Endothelial cell (in vitro differentiated cells): Measurements from ENCODE around the gene BCKDHA. TPM values are rescaled to one million over a fixed set of nuclear protein-coding genes. Genes with fewer than 3 reads are reported as not detected.
A peak's percentile ranks its signal among the peaks of the same experiment; 100 is the strongest.

ENCODE experiments used
- DNase-seq: peaks from one replicate; pipeline ENCODE4 v3.0.0; 2021; ENCODE audit warnings: low spot score
- H3K27ac Mint-ChIP-seq: one replicate; pipeline ENCODE4 v1.8.0; 2021; ENCODE audit warnings: mixed read lengths, inconsistent platforms; ENCODE audit not compliant: unreplicated experiment
- H3K27me3 Mint-ChIP-seq: one replicate; pipeline ENCODE4 v1.8.0; 2021; ENCODE audit warnings: mild to moderate bottlenecking, moderate library complexity, mixed read lengths, inconsistent platforms; ENCODE audit not compliant: unreplicated experiment
- H3K36me3 Mint-ChIP-seq: one replicate; pipeline ENCODE4 v1.8.0; 2021; ENCODE audit warnings: mild to moderate bottlenecking, low read depth, mixed read lengths, inconsistent platforms; ENCODE audit not compliant: unreplicated experiment
- H3K4me1 Mint-ChIP-seq: one replicate; pipeline ENCODE4 v1.8.0; 2021; ENCODE audit warnings: mild to moderate bottlenecking, mixed read lengths, inconsistent platforms; ENCODE audit not compliant: unreplicated experiment
- H3K4me3 Mint-ChIP-seq: one replicate; pipeline ENCODE4 v1.8.0; 2021; ENCODE audit warnings: mild to moderate bottlenecking, mixed read lengths, inconsistent platforms; ENCODE audit not compliant: unreplicated experiment
- H3K9me3 Mint-ChIP-seq: one replicate; pipeline ENCODE4 v1.8.0; 2021; ENCODE audit warnings: mixed read lengths, inconsistent platforms; ENCODE audit not compliant: unreplicated experiment
- CTCF ChIP-seq: fragments of 200-600 bp; sonication (generic); IDR thresholded peaks from one replicate; pipeline ENCODE4 v1.5.0; 2021; ENCODE audit warnings: antibody characterized with exemption; ENCODE audit not compliant: unreplicated experiment
- total RNA-seq: library from RNA; stranded (reverse); fragmentation: NEBNext Ultra II Directional; extraction: Animal tissue kit (Norgen Biotek cat#: 25700); gene quantifications from one replicate; pipeline ENCODE4 v1.2.1, GENCODE V29; 2021; ENCODE audit not compliant: unreplicated experiment

BCKDHA gene
- total RNA-seq, 1 donor from 2014 or later: 25.0 TPM

DNA sequence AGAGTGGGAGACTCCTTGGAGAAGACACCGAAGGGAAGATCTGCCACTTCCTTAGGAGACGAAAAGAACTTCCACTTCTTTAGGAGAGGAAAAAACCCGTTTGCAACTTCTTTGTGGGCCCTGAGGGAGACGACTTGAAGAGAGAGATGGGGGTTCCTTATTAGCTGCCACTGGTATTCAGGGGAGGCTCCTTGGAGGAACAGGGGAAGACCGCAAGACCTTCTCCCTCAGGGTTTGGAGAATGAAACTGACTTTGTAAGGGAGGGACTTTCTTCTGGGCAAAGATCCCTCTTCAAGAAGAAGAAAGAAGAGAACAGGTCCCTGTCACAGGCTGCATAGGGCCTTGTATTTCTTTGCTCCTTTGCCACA, 416 bp downstream of the BCKDHA start:
- Mint-ChIP-seq H3K9me3 (no peaks in the 10 kb centered on the region), H3K4me1 (peaks cover 44% of the 10 kb centered on the region), H3K4me3 (peak overlapping the region; percentile 97), H3K27me3 (peaks cover 5% of the 10 kb centered on the region), H3K27ac (peak overlapping the region; percentile 98), H3K36me3 (peaks cover 3% of the 10 kb centered on the region)
- TF ChIP-seq CTCF: no peak
- DNase-seq: no peak

DNA sequence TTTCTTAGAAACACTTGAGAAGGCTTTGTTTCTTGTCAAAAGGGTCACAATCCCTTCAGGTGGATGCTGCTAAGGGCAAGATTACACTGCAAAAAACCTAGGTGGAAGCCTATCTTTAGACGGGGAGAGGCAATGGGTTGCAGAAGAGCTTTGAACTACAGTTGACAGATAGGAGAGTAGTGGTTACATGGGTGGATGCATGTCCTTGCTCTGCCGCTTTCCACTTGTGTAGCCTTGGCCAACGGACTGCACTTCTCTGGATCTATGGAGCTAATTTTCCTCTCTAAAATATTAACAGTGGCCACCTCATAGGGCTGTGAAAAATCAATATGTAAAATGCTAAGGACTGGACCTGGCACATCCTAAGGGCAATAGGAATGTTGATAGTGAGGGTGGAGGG, 980 bp downstream of the BCKDHA start:
- Mint-ChIP-seq H3K4me1 (peaks cover 45% of the 10 kb centered on the region), H3K9me3 (no peaks in the 10 kb centered on the region), H3K36me3 (peaks cover 3% of the 10 kb centered on the region), H3K27ac (peak overlapping the region; percentile 64), H3K4me3 (peak overlapping the region; percentile 97), H3K27me3 (peaks cover 5% of the 10 kb centered on the region)
- TF ChIP-seq CTCF: no peak
- no peak for DNase-seq

DNA sequence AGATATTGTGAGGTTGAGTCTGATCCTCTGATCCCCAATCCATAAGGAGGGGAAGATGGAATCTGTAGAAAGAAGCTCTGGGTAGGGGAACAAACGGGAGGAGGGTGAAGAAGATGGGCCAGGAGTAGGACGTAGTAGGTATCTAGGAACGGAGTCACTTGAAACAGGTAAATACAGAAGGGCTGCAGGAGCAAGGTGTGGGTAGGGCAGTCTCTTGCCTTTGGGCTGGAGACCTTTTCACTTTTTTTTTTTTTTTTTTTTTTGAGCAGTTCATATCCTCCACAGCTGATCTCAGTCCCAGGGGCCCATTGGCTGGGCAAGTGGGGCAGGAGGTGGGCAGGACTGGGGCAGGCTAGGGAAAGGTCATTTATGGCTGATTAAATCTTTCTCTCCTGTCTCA, 1.5 kb downstream of the BCKDHA start:
- Mint-ChIP-seq H3K27me3 (peaks cover 7% of the 10 kb centered on the region), H3K27ac (peak overlapping the region; percentile 64), H3K9me3 (no peaks in the 10 kb centered on the region), H3K36me3 (peaks cover 3% of the 10 kb centered on the region), H3K4me1 (peaks cover 45% of the 10 kb centered on the region), H3K4me3 (peak overlapping the region; percentile 34)
- TF ChIP-seq CTCF: no peak
- no peak for DNase-seq

DNA sequence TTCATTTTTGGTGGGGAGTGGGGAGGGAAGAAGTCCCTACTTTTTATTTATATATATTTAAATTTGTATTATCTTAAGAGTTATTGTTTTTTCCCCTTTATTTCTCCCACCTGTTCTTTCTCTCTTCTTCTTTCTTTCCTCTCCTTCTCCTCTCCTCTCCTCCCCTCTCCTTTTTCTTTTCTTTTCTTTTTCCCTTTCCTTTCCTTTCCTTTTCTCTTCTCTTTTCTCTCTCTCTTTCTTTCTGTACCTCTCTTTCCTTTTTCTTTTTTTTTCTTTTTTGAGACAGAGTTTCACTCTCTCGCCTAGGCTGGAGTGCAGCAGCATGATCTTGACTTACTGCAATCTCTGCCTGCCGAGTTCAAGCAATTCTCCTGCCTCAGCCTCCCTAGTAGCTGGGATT, 1.9 kb downstream of the BCKDHA start:
- Mint-ChIP-seq H3K36me3 (peaks cover 3% of the 10 kb centered on the region), H3K27ac (no peak overlapping the region), H3K4me3 (no peak overlapping the region), H3K9me3 (no peaks in the 10 kb centered on the region), H3K4me1 (peaks cover 45% of the 10 kb centered on the region), H3K27me3 (peaks cover 7% of the 10 kb centered on the region)
- no peak for DNase-seq
- TF ChIP-seq CTCF: no peak

- Mint-ChIP-seq H3K4me3 (no peak overlapping the region), H3K27me3 (peaks cover 7% of the 10 kb centered on the region), H3K9me3 (no peaks in the 10 kb centered on the region), H3K4me1 (peaks cover 40% of the 10 kb centered on the region), H3K36me3 (peaks cover 3% of the 10 kb centered on the region), H3K27ac (peak overlapping the region; percentile 90)
- DNase-seq: no peak
- no peak for TF ChIP-seq CTCF
These were observed 3.9 kb downstream of the BCKDHA start for GRCh38 chr19:41401483-41401882.
